Sigmoid colon (tissue), 4 donors: ENCODE results near the gene DRC3.

Experiments
- POLR2AphosphoS5 ChIP-seq, 4 donors: sonication (generic); formaldehyde crosslinking; IDR thresholded peaks; one replicate each; pipeline ENCODE4 v1.6.1; 2017; ENCODE audit warnings: antibody characterized with exemption in 4 of 4
- TF ChIP-seq, protein P1 (sequence below), 4 experiments: fragments of 450-650 bp in 3 of 4; fragments of 200-600 bp in 1 of 4; IDR thresholded peaks; one replicate each; pipeline ENCODE4 v1.5.1; 2016 to 2019; ENCODE audit warnings: antibody characterized with exemption in 4 of 4, mild to moderate bottlenecking in 3 of 4, moderate library complexity in 2 of 4

- TF ChIP-seq, protein P1, sequence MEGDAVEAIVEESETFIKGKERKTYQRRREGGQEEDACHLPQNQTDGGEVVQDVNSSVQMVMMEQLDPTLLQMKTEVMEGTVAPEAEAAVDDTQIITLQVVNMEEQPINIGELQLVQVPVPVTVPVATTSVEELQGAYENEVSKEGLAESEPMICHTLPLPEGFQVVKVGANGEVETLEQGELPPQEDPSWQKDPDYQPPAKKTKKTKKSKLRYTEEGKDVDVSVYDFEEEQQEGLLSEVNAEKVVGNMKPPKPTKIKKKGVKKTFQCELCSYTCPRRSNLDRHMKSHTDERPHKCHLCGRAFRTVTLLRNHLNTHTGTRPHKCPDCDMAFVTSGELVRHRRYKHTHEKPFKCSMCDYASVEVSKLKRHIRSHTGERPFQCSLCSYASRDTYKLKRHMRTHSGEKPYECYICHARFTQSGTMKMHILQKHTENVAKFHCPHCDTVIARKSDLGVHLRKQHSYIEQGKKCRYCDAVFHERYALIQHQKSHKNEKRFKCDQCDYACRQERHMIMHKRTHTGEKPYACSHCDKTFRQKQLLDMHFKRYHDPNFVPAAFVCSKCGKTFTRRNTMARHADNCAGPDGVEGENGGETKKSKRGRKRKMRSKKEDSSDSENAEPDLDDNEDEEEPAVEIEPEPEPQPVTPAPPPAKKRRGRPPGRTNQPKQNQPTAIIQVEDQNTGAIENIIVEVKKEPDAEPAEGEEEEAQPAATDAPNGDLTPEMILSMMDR (IDR thresholded peaks at IDR 0.05): no peak
- TF ChIP-seq POLR2AphosphoS5 (IDR thresholded peaks at IDR 0.05): no peak
Observed at GRCh38 chr17:18000030-18000408, 27.4 kb downstream of the DRC3 start.
